Astrocyte of the cerebellum (primary cell): ENCODE measurements around the gene AXIN2.

Source experiments
- DNase-seq: peaks from one replicate; pipeline ENCODE4 v3.0.0-alpha.2; 2011; ENCODE audit warnings: low read depth
- H3K4me3 ChIP-seq: 2 replicates; pipeline ENCODE4 v1.5.1; 2011; ENCODE audit warnings: mild to moderate bottlenecking, low read depth, low read length, moderate library complexity
- CTCF ChIP-seq: IDR thresholded peaks from 2 replicates; pipeline ENCODE4 v1.5.1; 2012; ENCODE audit warnings: low read length, low read depth, moderate library complexity, mild to moderate bottlenecking; ENCODE audit errors: missing control alignments
- in situ Hi-C: cut with HindIII; loops from 2 replicates; pipeline ENCODE4 v1.10.0; 2017; ENCODE audit warnings: low sequenced_read_pairs

Gene AXIN2

GRCh38 chr17:65518256-65518655, 43.2 kb downstream of the AXIN2 start:
- no peak for TF ChIP-seq CTCF
- in situ Hi-C loops: no loop called here
- no peak overlapping the region for H3K4me3 ChIP-seq
- no peak for DNase-seq

- DNase-seq: peak; percentile 44
- no peak for TF ChIP-seq CTCF
- no peak overlapping the region for H3K4me3 ChIP-seq
- in situ Hi-C loops: no loop called here
These were observed 45.2 kb downstream of the AXIN2 start for GRCh38 chr17:65515959-65516948.

GRCh38 chr17:65515512-65515911, 45.9 kb downstream of the AXIN2 start:
- in situ Hi-C loops: no loop called here

GRCh38 chr17:65514541-65514940, 46.9 kb downstream of the AXIN2 start:
- in situ Hi-C loops: no loop called here
- no peak for TF ChIP-seq CTCF
- no peak overlapping the region for H3K4me3 ChIP-seq
- no peak for DNase-seq

More at GRCh38 chr17:65515512-65515911, 45.9 kb downstream of the AXIN2 start:
- H3K4me3 ChIP-seq: no peak overlapping the region
- no peak for TF ChIP-seq CTCF
- DNase-seq: no peak

GRCh38 chr17:65514082-65514481, 47.4 kb downstream of the AXIN2 start:
- peak; percentile 43 for DNase-seq
- H3K4me3 ChIP-seq: no peak overlapping the region
- TF ChIP-seq CTCF: no peak
- in situ Hi-C loops: no loop called here

- DNase-seq: no peak
- no peak for TF ChIP-seq CTCF
- in situ Hi-C loops: no loop called here
- H3K4me3 ChIP-seq: no peak overlapping the region
These were observed 50.1 kb downstream of the AXIN2 start for GRCh38 chr17:65511316-65511715.
